DOHH2 (cell line): Measurements from ENCODE around the gene TTC33.

Experiments used
- H3F3A ChIP-seq: fragments of 200-600 bp; sonication (generic), shearing (Covaris generic); 2 replicates; pipeline ENCODE4 v1.6.0; 2016; ENCODE audit warnings: antibody characterized with exemption, mild to moderate bottlenecking; ENCODE audit not compliant: control insufficient read depth, insufficient read depth
- H3K27ac ChIP-seq: fragments of 200-600 bp; sonication (generic); 2 replicates; pipeline ENCODE4 v1.5.1; 2014; ENCODE audit warnings: low read depth, mild to moderate bottlenecking, low read length, moderate library complexity
- H3K27me3 ChIP-seq: fragments of 200-600 bp; sonication (generic); 2 replicates; pipeline ENCODE4 v1.6.1; 2014; ENCODE audit warnings: mild to moderate bottlenecking, low read length, mixed read lengths; ENCODE audit not compliant: control insufficient read depth
- H3K36me3 ChIP-seq: fragments of 200-600 bp; sonication (generic); 2 replicates; pipeline ENCODE4 v1.6.1; 2014; ENCODE audit warnings: mild to moderate bottlenecking, low read length, moderate library complexity, mixed read lengths; ENCODE audit not compliant: control insufficient read depth
- H3K4me1 ChIP-seq: fragments of 200-600 bp; sonication (generic); 2 replicates; pipeline ENCODE4 v1.6.1; 2014; ENCODE audit warnings: mild to moderate bottlenecking, low read length, mixed read lengths; ENCODE audit not compliant: control insufficient read depth
- H3K4me2 ChIP-seq: fragments of 200-600 bp; sonication (generic); 2 replicates; pipeline ENCODE4 v1.6.0; 2014; ENCODE audit warnings: mild to moderate bottlenecking, low read length, moderate library complexity
- H3K4me3 ChIP-seq: fragments of 200-600 bp; sonication (generic); 2 replicates; pipeline ENCODE4 v1.5.1; 2014; ENCODE audit warnings: mild to moderate bottlenecking, low read length, mixed read lengths
- H3K79me2 ChIP-seq: fragments of 200-600 bp; sonication (generic); 2 replicates; pipeline ENCODE4 v1.6.1; 2014; ENCODE audit warnings: mild to moderate bottlenecking, low read length, mixed read lengths; ENCODE audit not compliant: control insufficient read depth
- H3K9me2 ChIP-seq: fragments of 200-600 bp; sonication (generic); replicated peaks from 2 replicates; pipeline ENCODE4 v1.6.1; 2014; ENCODE audit warnings: mild to moderate bottlenecking, low read length, mixed read lengths; ENCODE audit not compliant: control insufficient read depth
- H3K9me3 ChIP-seq: fragments of 200-600 bp; sonication (generic); 2 replicates; pipeline ENCODE4 v1.6.1; 2014; ENCODE audit warnings: antibody characterized with exemption, low read length, mixed read lengths; ENCODE audit not compliant: control insufficient read depth, insufficient read depth
- H4K20me1 ChIP-seq: fragments of 200-600 bp; sonication (generic); 2 replicates; pipeline ENCODE4 v1.6.0; 2014; ENCODE audit warnings: low read depth, mild to moderate bottlenecking, antibody characterized with exemption, low read length, moderate library complexity; ENCODE audit not compliant: control insufficient read depth, insufficient read depth
- CTCF ChIP-seq: fragments of 200-600 bp; sonication (generic); IDR thresholded peaks from one replicate; pipeline ENCODE4 v1.5.1; 2014; ENCODE audit warnings: antibody characterized with exemption, mild to moderate bottlenecking, low read depth, low read length; ENCODE audit not compliant: poor library complexity, severe bottlenecking
- EZH2phosphoT487 ChIP-seq: fragments of 200-600 bp; sonication (generic); IDR thresholded peaks from 2 replicates; pipeline ENCODE4 v1.6.1; 2017; ENCODE audit warnings: borderline replicate concordance, mild to moderate bottlenecking, antibody characterized with exemption, low read length, moderate library complexity, mixed read lengths

Gene TTC33

GRCh38 chr5:40584054-40584453 lies 171.7 kb downstream of the TTC33 start:
- Histone ChIP-seq H3K4me3 (no peak overlapping the region), H3K79me2 (peaks cover 3% of the 10 kb centered on the region; the same call in 1 of the 2 replicates)
- TF ChIP-seq EZH2phosphoT487 (no peak), CTCF (no peak)

GRCh38 chr5:40578501-40579451 lies 177.0 kb downstream of the TTC33 start:
- Histone ChIP-seq H3K79me2 (peaks cover 3% of the 10 kb centered on the region; the same call in 1 of the 2 replicates), H3K27ac (no peak overlapping the region), H3K4me2 (no peak overlapping the region), H3K27me3 (no peaks in the 10 kb centered on the region), H3F3A (no peaks in the 10 kb centered on the region), H4K20me1 (no peaks in the 10 kb centered on the region), H3K9me3 (no peaks in the 10 kb centered on the region), H3K9me2 (no peaks in the 10 kb centered on the region), H3K4me3 (no peak overlapping the region), H3K4me1 (peaks cover 7% of the 10 kb centered on the region), H3K36me3 (no peaks in the 10 kb centered on the region)
- no peak for TF ChIP-seq CTCF
- no peak for TF ChIP-seq EZH2phosphoT487

More at GRCh38 chr5:40584054-40584453, 171.7 kb downstream of the TTC33 start:
- Histone ChIP-seq H3K9me3 (no peaks in the 10 kb centered on the region), H3K4me2 (no peak overlapping the region), H3K9me2 (no peaks in the 10 kb centered on the region), H3K4me1 (peaks cover 14% of the 10 kb centered on the region), H3K27me3 (no peaks in the 10 kb centered on the region), H3K27ac (no peak overlapping the region), H3F3A (peaks cover 2% of the 10 kb centered on the region; the same call in 1 of the 2 replicates), H4K20me1 (no peaks in the 10 kb centered on the region), H3K36me3 (no peaks in the 10 kb centered on the region)

GRCh38 chr5:40577718-40578117 lies 178.0 kb downstream of the TTC33 start:
- Histone ChIP-seq H3K27me3 (no peaks in the 10 kb centered on the region), H3K9me2 (no peaks in the 10 kb centered on the region), H3K4me3 (no peak overlapping the region), H3K4me1 (peaks cover 7% of the 10 kb centered on the region), H4K20me1 (no peaks in the 10 kb centered on the region), H3K36me3 (no peaks in the 10 kb centered on the region), H3K4me2 (no peak overlapping the region), H3K9me3 (no peaks in the 10 kb centered on the region), H3K79me2 (peaks cover 3% of the 10 kb centered on the region; the same call in 1 of the 2 replicates), H3K27ac (no peak overlapping the region), H3F3A (no peaks in the 10 kb centered on the region)
- no peak for TF ChIP-seq CTCF
- no peak for TF ChIP-seq EZH2phosphoT487
